ENCODE results near the gene ALDH3A1.
A peak's percentile ranks its signal among the peaks of the same experiment; 100 is the strongest.

The ALDH3A1 gene

DNA sequence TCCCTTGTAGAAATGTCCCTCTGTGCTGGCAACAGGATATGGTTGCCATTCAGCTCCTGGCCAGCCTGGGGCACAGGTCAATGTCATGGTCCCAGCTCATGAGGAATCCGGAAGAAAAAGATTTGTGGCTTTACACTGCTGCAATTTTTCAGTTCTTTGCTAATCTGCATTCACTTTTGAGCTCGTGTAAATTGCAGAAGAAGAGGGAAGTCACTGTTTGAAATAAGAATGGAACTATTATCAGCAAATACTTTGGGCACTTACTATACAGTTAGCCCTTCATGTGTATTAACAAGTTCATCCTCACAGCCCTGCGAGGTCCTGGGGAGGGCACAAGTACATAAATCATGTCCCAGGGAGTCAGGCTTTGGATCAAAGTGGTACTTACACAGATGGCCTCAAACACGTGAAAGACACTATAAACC, 45.9 kb downstream of the ALDH3A1 start:
- peak; percentile 22 for DNase-seq

All from kidney glomerular epithelial cell (primary cell).